AG20443 (cell line): ENCODE results near the gene YBX3.

ENCODE experiments used
- DNase-seq: peaks from one replicate; pipeline ENCODE4 v3.0.0; 2012; ENCODE audit warnings: low spot score, mixed read lengths

YBX3 gene

GRCh38 chr12:10669533-10669932 lies 53.6 kb downstream of the YBX3 start:
- DNase-seq, result no peak

GRCh38 chr12:10668526-10668925 lies 54.6 kb downstream of the YBX3 start:
- no peak for DNase-seq

- no peak for DNase-seq
Observed at GRCh38 chr12:10667581-10667980, 55.5 kb downstream of the YBX3 start.

DNA sequence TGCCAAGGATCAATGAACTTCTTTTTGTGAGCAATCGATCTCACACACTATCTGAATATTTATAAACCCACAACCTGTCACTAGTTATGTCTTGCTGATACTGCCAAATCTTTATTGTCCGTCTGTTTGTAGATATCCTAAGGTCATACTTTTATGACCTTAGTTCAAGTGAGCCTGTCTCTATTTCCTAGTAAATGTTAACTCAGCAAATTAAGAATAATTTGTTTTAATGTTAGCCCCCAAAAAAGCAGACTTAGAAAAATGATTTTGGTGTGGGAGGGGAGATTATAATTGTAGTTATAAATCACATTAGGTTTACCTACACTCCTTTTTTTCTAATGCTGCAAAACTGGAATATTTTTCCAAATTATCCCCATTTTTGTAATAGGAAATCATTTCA lies 58.6 kb downstream of the YBX3 start:
- no peak for DNase-seq

DNA sequence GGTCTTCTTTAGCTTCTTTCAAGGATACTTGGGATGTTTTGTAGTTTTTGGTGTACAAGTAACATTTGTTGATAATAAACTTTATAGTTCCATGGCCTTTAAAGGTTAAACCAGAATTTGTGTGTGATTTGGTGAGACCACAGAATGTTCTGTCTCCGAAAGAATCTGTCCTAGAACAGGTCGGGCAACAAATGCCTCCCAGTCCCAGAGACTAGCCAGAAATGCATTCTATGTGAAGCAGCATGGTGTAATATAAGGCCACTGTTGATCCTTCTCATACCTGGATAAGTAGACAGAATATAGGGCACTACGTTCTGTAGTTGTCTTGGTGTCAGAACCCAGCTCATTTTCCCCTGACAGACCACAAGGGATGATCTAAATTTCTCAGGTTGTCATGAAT lies 59.3 kb downstream of the YBX3 start:
- DNase-seq, result no peak

- DNase-seq, result peak; percentile 41
Observed at GRCh38 chr12:10661338-10661737, 61.8 kb downstream of the YBX3 start.

GRCh38 chr12:10654003-10654402 lies 69.1 kb downstream of the YBX3 start:
- DNase-seq, result no peak

DNA sequence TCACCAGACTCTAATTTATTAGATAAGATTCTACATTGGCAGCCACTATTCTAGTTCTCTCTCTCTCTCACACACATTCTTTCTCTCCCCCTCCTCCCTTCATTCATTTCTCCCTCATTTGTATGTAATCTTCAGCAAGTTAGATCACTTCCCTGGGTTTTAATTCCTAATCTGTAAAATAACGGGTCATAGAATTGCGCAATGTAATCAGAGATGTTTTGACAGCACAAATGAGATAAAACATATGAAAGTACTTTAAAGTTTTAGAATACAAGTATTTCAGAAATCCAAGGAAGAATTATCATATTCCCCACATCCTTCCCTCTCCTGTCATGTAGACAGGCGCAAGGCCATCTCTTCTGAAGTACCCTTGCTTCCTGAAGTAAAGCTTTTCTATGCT lies 70.9 kb downstream of the YBX3 start:
- DNase-seq, result no peak
